GM04504 (cell line): ENCODE measurements around the gene CPAMD8.
"Not testable (repeated sequence)": the region's sequence is repeated elsewhere in the genome, so short reads cannot be mapped to it uniquely, and the experiment has no call there.

Experiments
- DNase-seq: peaks from one replicate; pipeline ENCODE4 v3.0.0-alpha.2; 2012; ENCODE audit warnings: low read depth

The CPAMD8 gene

GRCh38 chr19:17001603-17002183 is 24.9 kb downstream of the CPAMD8 start:
- no peak for DNase-seq

GRCh38 chr19:16998635-16999194 is 27.9 kb downstream of the CPAMD8 start:
- no peak for DNase-seq

GRCh38 chr19:16996838-16997490 is 29.6 kb downstream of the CPAMD8 start:
- DNase-seq, result not testable (repeated sequence)

- DNase-seq, result no peak
Observed at GRCh38 chr19:16988661-16989060, 37.9 kb downstream of the CPAMD8 start.

DNA sequence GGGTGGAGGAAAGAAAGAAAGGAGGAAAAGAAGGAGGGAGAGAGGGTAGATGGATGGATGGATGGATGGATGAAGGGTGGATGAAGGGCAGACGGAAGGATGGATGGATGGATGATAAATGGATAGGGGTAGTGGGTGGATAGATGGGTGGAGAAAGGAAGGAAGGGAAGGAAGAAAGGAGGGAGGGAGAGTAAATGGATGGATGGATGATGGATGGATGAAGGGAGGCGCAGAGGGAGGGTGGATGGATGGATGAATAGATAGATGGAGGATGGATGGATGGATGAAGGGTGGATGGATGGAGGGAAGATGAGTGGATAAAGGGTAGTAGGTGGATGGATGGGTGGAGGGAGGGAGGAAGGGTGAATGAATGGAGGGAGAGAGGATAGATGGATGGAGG is 41.2 kb downstream of the CPAMD8 start:
- DNase-seq, result no peak

GRCh38 chr19:16982586-16982985 is 44.0 kb downstream of the CPAMD8 start:
- DNase-seq, result not testable (repeated sequence)

DNA sequence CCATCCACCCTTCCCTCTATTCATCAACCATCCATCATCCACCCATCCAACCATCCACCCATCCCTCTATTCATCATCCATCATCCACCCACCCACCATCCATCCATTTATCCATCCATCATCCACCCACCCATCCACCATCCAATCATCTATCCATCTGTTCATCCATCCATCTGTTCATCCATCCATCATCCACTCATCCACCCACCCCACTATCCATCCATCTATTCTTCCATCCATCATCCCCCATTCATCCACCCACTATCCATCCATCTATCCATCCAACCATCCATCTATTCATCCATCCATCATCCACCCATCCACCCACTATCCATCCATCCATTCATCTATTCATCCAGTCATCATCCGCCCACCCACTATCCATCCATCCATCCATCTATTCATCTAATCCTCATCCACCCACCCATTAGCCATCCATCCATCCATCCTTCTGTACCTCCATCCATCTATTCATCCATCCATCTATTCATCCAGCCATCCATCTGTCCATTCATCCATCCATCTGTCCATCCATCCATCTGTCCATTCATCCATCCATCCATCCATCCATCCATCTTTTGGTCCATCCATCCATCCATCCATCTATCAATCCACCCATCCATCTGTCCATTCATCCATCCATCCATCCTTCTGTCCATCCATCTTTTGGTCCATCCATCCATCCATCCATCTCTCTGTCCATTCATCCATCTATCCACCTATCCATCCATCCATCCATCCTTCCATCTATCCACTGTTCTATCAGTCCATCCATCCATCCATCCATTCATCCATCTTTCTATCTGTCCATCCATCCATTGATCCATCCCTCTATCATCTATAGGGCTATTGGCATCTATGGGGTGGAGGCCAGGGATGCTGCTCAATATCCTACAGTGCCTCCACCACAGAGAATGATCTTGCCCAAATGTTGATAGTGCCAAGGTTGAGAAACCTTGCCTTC is 47.5 kb downstream of the CPAMD8 start:
- DNase-seq, result no peak

- no peak for DNase-seq
Observed at GRCh38 chr19:16978156-16978555, 48.5 kb downstream of the CPAMD8 start.

- no peak for DNase-seq
Observed at GRCh38 chr19:16977306-16977705, 49.3 kb downstream of the CPAMD8 start.

DNA sequence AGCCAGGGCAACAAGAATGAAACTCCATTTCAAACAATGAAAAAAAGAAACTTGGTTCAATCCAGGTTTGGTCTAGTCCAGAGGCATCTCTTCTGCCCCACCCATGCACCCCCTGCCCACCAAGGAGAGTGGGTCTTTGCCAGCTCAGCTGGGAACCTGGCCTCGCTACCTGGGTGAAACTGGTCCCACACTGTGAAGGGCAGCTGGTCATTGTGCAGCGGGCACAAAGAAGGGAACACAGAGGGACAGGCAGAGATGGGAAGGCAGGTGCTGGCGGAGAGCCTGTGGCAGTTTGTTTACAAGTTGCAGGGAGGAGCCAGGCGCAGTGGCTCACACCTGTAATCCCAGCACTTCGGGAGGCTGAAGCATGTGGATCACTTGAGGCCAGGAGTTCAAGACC is 50.2 kb downstream of the CPAMD8 start:
- no peak for DNase-seq

GRCh38 chr19:16970821-16971220 is 55.8 kb downstream of the CPAMD8 start:
- DNase-seq, result no peak

DNA sequence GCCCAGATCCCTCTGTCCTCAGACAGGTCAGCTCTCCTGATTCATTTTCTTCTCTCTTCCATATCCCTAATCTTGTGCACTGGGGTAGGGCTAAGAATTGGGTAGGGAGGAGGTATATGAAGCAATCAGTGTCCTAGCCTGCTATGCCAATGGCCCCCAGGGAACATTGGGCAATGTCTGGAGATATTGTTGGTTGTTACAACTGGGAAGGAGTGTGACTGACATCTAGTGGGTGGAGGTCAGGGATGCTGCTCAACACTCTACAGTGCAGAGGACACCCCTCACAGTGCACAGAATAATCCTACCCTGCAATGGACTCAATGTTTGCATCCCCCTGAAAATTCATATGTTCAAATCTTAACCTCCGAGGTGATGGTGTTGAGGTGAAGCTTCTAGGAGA is 57.5 kb downstream of the CPAMD8 start:
- no peak for DNase-seq

GRCh38 chr19:16960996-16961822 is 65.4 kb downstream of the CPAMD8 start:
- not testable (repeated sequence) for DNase-seq

- DNase-seq, result not testable (repeated sequence)
Observed at GRCh38 chr19:16958277-16958676, 68.3 kb downstream of the CPAMD8 start.

- DNase-seq, result no peak
Observed at GRCh38 chr19:16957855-16958254, 68.8 kb downstream of the CPAMD8 start.

DNA sequence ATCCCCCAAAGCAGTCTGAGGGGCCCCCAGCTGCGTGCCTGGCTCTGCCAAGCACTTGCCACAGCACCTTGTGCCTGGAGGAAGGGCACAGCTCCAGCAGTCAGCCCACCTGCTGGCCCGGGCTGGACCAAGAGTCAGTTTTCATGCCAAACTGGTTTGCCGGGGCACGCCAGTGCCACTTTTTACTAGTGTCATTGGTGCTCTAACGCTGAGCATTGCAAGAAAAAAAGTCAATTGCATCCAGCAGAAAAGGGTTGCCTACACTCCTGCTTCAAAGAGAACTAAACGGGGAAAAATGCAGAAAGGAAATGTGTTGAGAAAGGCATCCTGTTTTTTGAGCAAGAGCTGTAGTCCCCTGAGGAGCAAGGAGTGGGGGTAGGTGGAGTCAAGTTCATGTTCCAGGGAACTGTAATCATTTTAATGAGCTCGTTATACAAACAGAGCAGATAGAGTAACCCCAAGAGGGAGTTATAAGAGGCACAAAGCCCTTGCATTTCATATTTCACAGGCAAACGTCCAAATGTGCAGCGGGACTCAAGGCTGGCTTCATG is 69.4 kb downstream of the CPAMD8 start:
- DNase-seq, result no peak

- DNase-seq, result no peak
Observed at GRCh38 chr19:16955161-16955560, 71.4 kb downstream of the CPAMD8 start.

DNA sequence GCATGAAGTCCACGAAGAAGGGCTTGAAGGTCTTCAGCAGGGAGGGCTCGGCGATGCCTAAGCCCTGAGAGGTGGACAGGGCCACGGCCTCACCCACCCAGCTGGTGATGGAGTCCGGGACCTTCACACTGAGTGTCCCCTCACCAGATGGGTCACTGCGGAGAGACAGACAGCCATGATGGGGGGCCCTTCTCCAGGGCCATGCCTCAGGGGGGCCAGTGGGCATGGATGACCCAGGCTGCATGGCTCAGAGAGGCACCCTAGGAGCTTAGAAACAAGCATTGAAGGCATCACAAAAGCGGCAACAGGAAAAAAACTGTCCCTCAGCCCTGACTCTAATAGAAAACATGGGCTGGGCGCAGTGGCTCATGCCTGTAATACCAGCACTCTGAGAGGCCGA is 74.6 kb downstream of the CPAMD8 start:
- DNase-seq, result no peak

DNA sequence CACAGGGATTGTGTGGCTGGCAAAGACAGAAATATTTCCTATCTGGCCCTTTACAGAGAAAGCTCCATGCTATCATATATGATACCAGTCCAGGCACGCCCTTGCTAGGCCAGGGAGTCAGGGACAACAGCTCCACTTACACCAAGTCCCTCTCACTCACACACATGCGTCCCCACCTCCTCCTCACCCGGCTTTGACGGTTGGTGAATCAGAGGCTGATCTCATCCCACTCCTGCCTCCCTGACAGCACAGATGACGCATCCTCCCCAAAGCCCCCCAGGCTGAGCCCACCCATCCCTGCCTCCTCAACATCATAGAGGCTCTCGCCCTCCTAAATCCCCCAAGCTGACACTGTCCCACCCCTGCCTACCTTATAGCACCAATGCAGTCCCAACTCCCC is 75.1 kb downstream of the CPAMD8 start:
- no peak for DNase-seq

GRCh38 chr19:16949496-16950023 is 77.0 kb downstream of the CPAMD8 start:
- DNase-seq, result no peak
